ENCODE data around the gene TSPAN33. TPM values are rescaled to one million over a fixed set of nuclear protein-coding genes. Genes with fewer than 3 reads are reported as not detected.

Gene TSPAN33
- total and polyA plus RNA-seq, 9 of the 15 experiments (the other 6 are each of a cell fraction or from before 2014, with no cell fraction given): 0.03 to 1.5 (median 0.23) TPM; not detected in 2

DNA sequence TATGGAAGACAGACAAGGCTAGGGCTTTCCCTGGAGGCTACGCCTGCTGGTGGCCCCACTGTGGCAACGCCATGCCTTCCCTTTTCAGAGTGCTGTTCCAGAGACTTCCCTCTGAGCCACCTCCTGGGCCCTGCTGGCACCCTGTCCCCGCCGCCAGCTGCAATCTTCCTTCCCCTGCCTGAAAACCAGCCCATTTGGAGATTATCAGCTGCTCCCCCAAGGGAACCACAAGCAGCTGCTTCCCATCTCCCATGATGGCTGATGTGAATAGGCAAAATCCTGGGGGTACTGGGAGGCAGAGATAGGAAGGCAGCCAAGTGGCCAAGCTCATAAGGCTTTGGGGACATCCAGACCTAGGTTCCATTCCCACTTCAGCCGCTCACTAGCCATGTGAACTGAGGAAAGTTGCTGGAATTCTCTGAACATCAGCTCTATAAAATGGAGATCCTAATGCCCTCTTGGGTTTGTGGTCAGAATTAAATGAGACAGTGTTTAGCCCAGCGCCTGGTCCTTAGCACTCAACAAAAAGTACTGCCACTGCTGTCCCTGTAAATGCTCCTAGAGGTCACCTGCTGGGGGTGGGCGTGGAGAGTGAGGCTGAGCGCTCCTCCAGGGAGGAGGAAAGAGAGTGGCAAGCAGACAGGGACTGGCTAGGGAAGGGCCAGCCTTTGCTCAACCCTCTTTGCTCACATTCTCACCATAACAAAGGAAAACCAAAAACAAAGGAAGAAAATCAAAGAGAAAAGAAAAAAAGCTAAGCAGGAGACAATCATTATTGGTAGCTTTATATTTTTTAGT, 5.9 kb downstream of the TSPAN33 start (continued):
- peak; percentile 86 for TF ChIP-seq ZBTB17 (CRISPR knock-in tag; IDR thresholded peaks at IDR 0.05)
- no peak for TF ChIP-seq CHCHD3 (CRISPR knock-in tag; IDR thresholded peaks at IDR 0.05)
- peak; percentile 95 for TF ChIP-seq SMAD4 (CRISPR knock-in tag; conservative IDR thresholded peaks at IDR 0.05)
- TF ChIP-seq NKRF (IDR thresholded peaks at IDR 0.05; ENCODE audit: borderline replicate concordance): no peak
- TF ChIP-seq ZSCAN29 (IDR thresholded peaks at IDR 0.05): no peak
- no peak for TF ChIP-seq ZNF79 (CRISPR knock-in tag; IDR thresholded peaks at IDR 0.05; ENCODE audit: low read depth)
- TF ChIP-seq POLR3G (IDR thresholded peaks at IDR 0.05; ENCODE audit: extremely low read depth, insufficient read length, insufficient replicate concordance): no peak
- no peak for TF ChIP-seq ILK (tag; IDR thresholded peaks at IDR 0.05; ENCODE audit: borderline replicate concordance, low read depth)
- 0 out of 2 replicates have a peak, but pooled peaks have one; percentile 42 for TF ChIP-seq MAFK (IDR thresholded peaks at IDR 0.05; ENCODE audit: low read length)
- TF ChIP-seq SRSF3 (IDR thresholded peaks at IDR 0.05; ENCODE audit: insufficient read depth, low read length): no peak
- peak; percentile 61; the same call in 1 of the 2 replicates for TF ChIP-seq ZNF274 (IDR thresholded peaks at IDR 0.05; ENCODE audit: borderline replicate concordance, low read depth, low read length)
- TF ChIP-seq ARID3B (CRISPR knock-in tag; IDR thresholded peaks at IDR 0.05; ENCODE audit: borderline replicate concordance): no peak
- no peak for TF ChIP-seq HNRNPH1 (optimal IDR thresholded peaks at IDR 0.05; ENCODE audit: low read depth, low read length)
- TF ChIP-seq ZFP30 (CRISPR knock-in tag; IDR thresholded peaks at IDR 0.05; ENCODE audit: borderline replicate concordance): no peak
- TF ChIP-seq NBN (IDR thresholded peaks at IDR 0.05; ENCODE audit: low read depth): peak; percentile 67; the same call in 1 of the 2 replicates
- TF ChIP-seq YBX1 (IDR thresholded peaks at IDR 0.05): no peak
- TF ChIP-seq TSC22D4 (tag; IDR thresholded peaks at IDR 0.05): no peak
- peak; percentile 83; the same call in 1 of the 2 replicates for TF ChIP-seq ZNF583 (CRISPR knock-in tag; IDR thresholded peaks at IDR 0.05)
- no peak for TF ChIP-seq NFATC3 (IDR thresholded peaks at IDR 0.05)
- TF ChIP-seq FUS (optimal IDR thresholded peaks at IDR 0.05; ENCODE audit: low read depth, low read length): no peak
- TF ChIP-seq NFIX (CRISPR knock-in tag; IDR thresholded peaks at IDR 0.05; ENCODE audit: low read depth): no peak
- no peak for TF ChIP-seq BRD4 (IDR thresholded peaks at IDR 0.05)
- TF ChIP-seq DMBX1 (CRISPR knock-in tag; IDR thresholded peaks at IDR 0.05; ENCODE audit: borderline replicate concordance): peak; percentile 91
- no peak for TF ChIP-seq CHD2 (IDR thresholded peaks at IDR 0.05; ENCODE audit: low read depth, low read length)
- no peak for TF ChIP-seq FOXA1 (IDR thresholded peaks at IDR 0.05; ENCODE audit: borderline replicate concordance)
- no peak for TF ChIP-seq ZFPM2 (CRISPR knock-in tag; IDR thresholded peaks at IDR 0.05)
- no peak for TF ChIP-seq ID3 (CRISPR knock-in tag; IDR thresholded peaks at IDR 0.05)
- TF ChIP-seq ID3 (tag; IDR thresholded peaks at IDR 0.05): peak; percentile 61; the same call in 1 of the 2 replicates

Measured in K562 (cell line).